Body of pancreas (tissue), 4 donors: Measurements from ENCODE around the gene NRXN2.

ENCODE experiments used
- POLR2A ChIP-seq, 3 donors: fragments of 450-650 bp; IDR thresholded peaks; one replicate each; pipeline ENCODE4 v1.6.1; 2016; ENCODE audit warnings: antibody characterized with exemption in 3 of 3, mild to moderate bottlenecking in 2 of 3
- TF ChIP-seq, protein P1 (sequence below), 7 experiments: fragments of 450-650 bp in 4 of 7; fragments of 200-600 bp in 3 of 7; sonication (generic) in 3 of 7; IDR thresholded peaks; one replicate each; pipeline ENCODE4 v1.5.1; 2016 to 2019; ENCODE audit warnings: antibody characterized with exemption in 7 of 7

GRCh38 chr11:64713781-64714363 is 9.1 kb downstream of the NRXN2 start:
- TF ChIP-seq, protein P1, sequence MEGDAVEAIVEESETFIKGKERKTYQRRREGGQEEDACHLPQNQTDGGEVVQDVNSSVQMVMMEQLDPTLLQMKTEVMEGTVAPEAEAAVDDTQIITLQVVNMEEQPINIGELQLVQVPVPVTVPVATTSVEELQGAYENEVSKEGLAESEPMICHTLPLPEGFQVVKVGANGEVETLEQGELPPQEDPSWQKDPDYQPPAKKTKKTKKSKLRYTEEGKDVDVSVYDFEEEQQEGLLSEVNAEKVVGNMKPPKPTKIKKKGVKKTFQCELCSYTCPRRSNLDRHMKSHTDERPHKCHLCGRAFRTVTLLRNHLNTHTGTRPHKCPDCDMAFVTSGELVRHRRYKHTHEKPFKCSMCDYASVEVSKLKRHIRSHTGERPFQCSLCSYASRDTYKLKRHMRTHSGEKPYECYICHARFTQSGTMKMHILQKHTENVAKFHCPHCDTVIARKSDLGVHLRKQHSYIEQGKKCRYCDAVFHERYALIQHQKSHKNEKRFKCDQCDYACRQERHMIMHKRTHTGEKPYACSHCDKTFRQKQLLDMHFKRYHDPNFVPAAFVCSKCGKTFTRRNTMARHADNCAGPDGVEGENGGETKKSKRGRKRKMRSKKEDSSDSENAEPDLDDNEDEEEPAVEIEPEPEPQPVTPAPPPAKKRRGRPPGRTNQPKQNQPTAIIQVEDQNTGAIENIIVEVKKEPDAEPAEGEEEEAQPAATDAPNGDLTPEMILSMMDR (IDR thresholded peaks at IDR 0.05) = no peak
- no peak for TF ChIP-seq POLR2A (IDR thresholded peaks at IDR 0.05)
